ENCODE results near the gene LRIG1.

DNA sequence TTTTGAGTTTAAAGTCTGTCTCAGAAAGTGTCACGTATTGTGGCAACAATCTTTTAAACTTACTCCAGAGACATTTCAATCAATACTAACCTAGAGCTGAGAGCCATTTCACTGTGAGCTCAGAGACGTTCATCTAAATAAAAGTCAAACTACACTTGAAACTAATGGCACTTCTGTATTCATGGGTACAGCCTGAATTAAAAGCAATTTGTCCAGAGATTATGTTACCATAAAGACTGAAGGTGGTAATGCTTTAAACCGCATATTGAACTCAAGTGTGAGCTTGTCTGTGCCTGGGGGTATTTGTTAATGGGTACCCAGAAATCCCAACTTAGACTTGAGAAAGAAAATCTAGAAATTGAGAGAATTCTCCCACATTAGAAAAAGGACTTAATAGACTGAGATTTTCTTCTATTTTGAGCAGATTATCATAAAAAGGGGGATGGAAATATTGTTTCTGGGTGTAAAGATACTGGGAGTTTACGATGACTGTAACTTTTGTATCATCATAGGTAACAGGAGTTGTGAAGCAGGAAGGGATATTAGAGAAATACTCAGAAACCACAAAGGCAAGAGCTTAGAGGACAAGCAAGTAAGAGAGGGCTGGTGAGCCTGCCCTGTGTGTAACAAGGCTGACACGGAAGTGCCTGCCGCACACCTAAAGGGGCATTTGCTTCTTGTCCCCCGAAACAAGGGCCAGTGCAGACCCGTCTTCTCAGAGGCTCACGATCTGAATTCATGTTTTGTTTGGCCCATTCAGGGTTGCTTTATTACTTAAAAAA is 36.9 kb downstream of the LRIG1 start:
- TF ChIP-seq CTCF (IDR thresholded peaks at IDR 0.05; ENCODE audit: control extremely low read depth in 1 of 3, insufficient read depth in 1 of 3, low read depth in 1 of 3, low read length in 3 of 3) (no peak), EZH2 (IDR thresholded peaks at IDR 0.05; ENCODE audit: low read depth, low read length, severe bottlenecking) (no peak), TBP (IDR thresholded peaks at IDR 0.05; ENCODE audit: low read depth, low read length) (no peak), SP4 (IDR thresholded peaks at IDR 0.05; ENCODE audit: low read length) (no peak), USF2 (IDR thresholded peaks at IDR 0.05; ENCODE audit: low read length) (no peak), POLR2A (IDR thresholded peaks at IDR 0.05; ENCODE audit: control extremely low read depth in 1 of 2, low read depth in 2 of 2, low read length in 2 of 2) (no peak), JUN (IDR thresholded peaks at IDR 0.05; ENCODE audit: low read depth, low read length) (no peak), JUND (IDR thresholded peaks at IDR 0.05; ENCODE audit: low read length) (no peak), POLR2AphosphoS5 (IDR thresholded peaks at IDR 0.05; ENCODE audit: low read depth, low read length) (no peak)
